ENCODE data around the gene FES. TPM values are rescaled to one million over a fixed set of nuclear protein-coding genes. Genes with fewer than 3 reads are reported as not detected.

Gene FES
- total RNA-seq: 2.8 TPM in 2 replicates
- long read RNA-seq, partial matches to known transcripts: 0 of 3 reads
- long read RNA-seq, other reads (novel, unspliced or antisense): 2 of 3 reads

GRCh38 chr15:90883976-90884718 lies at the start of gene FES:
Gene FES, plus strand, starts transcription at chr15:90884504. Its CDS starts 542 bp downstream, at chr15:90885046.
- Mint-ChIP-seq H3K9me3 (no peaks in the 10 kb centered on the region), H3K36me3 (ENCODE audit: low read depth) (no peaks in the 10 kb centered on the region), H3K27me3 (ENCODE audit: low read depth) (no peaks in the 10 kb centered on the region), H3K4me1 (peaks cover 5% of the 10 kb centered on the region), H3K27ac (ENCODE audit: unreplicated experiment) (no peak within 1 kb of the TSS), H3K4me3 (peak within 1 kb of the TSS; percentile 34)
- TF ChIP-seq CTCF (conservative IDR thresholded peaks at IDR 0.05): no peak
- DNase-seq (ENCODE audit: low read depth, low spot score): peak; percentile 18

GRCh38 chr15:90834626-90835025 lies 49.7 kb upstream of the FES start:
- H3K4me3 Mint-ChIP-seq: no peak overlapping the region
- H3K27ac Mint-ChIP-seq (ENCODE audit: unreplicated experiment): no peak overlapping the region
- TF ChIP-seq CTCF (conservative IDR thresholded peaks at IDR 0.05): no peak
- DNase-seq (ENCODE audit: low read depth, low spot score): no peak
- no peaks in the 10 kb centered on the region for H3K36me3 Mint-ChIP-seq (ENCODE audit: low read depth)
- H3K9me3 Mint-ChIP-seq: no peaks in the 10 kb centered on the region
- H3K4me1 Mint-ChIP-seq: peaks cover 6% of the 10 kb centered on the region
- H3K27me3 Mint-ChIP-seq (ENCODE audit: low read depth): peaks cover 3% of the 10 kb centered on the region

GRCh38 chr15:90836296-90836871 lies 47.9 kb upstream of the FES start:
- Mint-ChIP-seq H3K36me3 (ENCODE audit: low read depth) (no peaks in the 10 kb centered on the region), H3K27ac (ENCODE audit: unreplicated experiment) (no peak overlapping the region), H3K27me3 (ENCODE audit: low read depth) (peaks cover 3% of the 10 kb centered on the region), H3K4me1 (peaks cover 10% of the 10 kb centered on the region), H3K4me3 (no peak overlapping the region), H3K9me3 (no peaks in the 10 kb centered on the region)
- TF ChIP-seq CTCF (conservative IDR thresholded peaks at IDR 0.05): no peak
- DNase-seq (ENCODE audit: low read depth, low spot score): no peak

- no peak overlapping the region for H3K4me3 Mint-ChIP-seq
Observed at GRCh38 chr15:90837094-90837493, 47.2 kb upstream of the FES start.

GRCh38 chr15:90838139-90838538 lies 46.2 kb upstream of the FES start:
- H3K9me3 Mint-ChIP-seq: no peaks in the 10 kb centered on the region
- H3K4me1 Mint-ChIP-seq: peaks cover 10% of the 10 kb centered on the region
- H3K27ac Mint-ChIP-seq (ENCODE audit: unreplicated experiment): peak overlapping the region; percentile 35
- H3K36me3 Mint-ChIP-seq (ENCODE audit: low read depth): no peaks in the 10 kb centered on the region
- no peak overlapping the region for H3K4me3 Mint-ChIP-seq
- no peak for TF ChIP-seq CTCF (conservative IDR thresholded peaks at IDR 0.05)
- H3K27me3 Mint-ChIP-seq (ENCODE audit: low read depth): peaks cover 3% of the 10 kb centered on the region
- DNase-seq (ENCODE audit: low read depth, low spot score): no peak

More at GRCh38 chr15:90837094-90837493, 47.2 kb upstream of the FES start:
- Mint-ChIP-seq H3K27me3 (ENCODE audit: low read depth) (peaks cover 3% of the 10 kb centered on the region), H3K4me1 (peaks cover 10% of the 10 kb centered on the region), H3K36me3 (ENCODE audit: low read depth) (no peaks in the 10 kb centered on the region), H3K27ac (ENCODE audit: unreplicated experiment) (peak overlapping the region; percentile 35), H3K9me3 (no peaks in the 10 kb centered on the region)
- no peak for DNase-seq (ENCODE audit: low read depth, low spot score)
- TF ChIP-seq CTCF (conservative IDR thresholded peaks at IDR 0.05): no peak

Data from neural crest cell (in vitro differentiated cells).